ENCODE results near the gene PNKP. TPM values are rescaled to one million over a fixed set of nuclear protein-coding genes. Genes with fewer than 3 reads are reported as not detected.
A peak's percentile ranks its signal among the peaks of the same experiment; 100 is the strongest.

The PNKP gene
- total and polyA plus RNA-seq, 2 of the 8 experiments (the other 6 are each of a cell fraction or from before 2014, with no cell fraction given): 45.8 to 105 TPM

DNA sequence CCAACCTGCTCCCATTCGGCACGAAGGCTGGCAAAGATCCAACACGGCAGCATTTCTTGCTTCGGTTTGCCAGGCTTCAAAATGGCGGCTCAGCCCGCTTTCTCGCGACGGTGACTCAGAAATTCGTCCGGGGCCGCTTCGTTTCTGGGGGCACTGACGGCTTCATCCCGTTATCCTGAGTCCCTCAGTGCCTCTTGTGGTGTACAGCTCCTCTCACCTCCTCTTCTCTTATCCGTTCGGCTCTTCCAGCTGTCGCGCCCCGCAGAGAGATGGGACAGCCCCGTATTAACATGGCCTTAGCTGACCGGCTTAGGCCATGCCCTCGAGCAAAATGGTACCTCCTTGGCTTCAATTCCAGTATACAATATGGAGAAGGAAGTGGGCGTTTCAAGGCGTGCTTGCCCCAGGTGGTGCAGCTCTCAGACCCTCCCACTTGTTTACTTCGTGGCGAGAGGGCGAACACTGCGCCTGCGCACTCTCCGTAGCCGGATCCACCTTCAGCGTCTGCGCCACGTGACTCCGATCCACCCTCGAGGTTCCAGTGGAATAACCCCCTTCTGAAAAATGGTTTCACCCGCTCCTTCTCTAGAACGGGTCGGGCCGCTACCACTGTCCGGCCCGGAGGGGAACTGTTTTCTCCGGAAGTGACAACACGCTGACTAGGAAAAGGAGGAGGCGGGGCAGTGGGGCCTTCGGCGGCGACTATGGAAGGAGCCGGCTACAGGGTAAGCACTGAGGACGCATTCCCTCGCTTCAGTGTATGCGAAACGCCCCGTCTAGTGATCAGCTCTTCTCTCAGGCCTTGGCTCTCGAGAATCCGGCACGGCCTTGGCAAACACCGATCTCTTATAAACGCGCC lies 9.9 kb upstream of the PNKP start, which contains the start of the genes AKT1S1 and TBC1D17 (continued):
- TF ChIP-seq, protein P1, sequence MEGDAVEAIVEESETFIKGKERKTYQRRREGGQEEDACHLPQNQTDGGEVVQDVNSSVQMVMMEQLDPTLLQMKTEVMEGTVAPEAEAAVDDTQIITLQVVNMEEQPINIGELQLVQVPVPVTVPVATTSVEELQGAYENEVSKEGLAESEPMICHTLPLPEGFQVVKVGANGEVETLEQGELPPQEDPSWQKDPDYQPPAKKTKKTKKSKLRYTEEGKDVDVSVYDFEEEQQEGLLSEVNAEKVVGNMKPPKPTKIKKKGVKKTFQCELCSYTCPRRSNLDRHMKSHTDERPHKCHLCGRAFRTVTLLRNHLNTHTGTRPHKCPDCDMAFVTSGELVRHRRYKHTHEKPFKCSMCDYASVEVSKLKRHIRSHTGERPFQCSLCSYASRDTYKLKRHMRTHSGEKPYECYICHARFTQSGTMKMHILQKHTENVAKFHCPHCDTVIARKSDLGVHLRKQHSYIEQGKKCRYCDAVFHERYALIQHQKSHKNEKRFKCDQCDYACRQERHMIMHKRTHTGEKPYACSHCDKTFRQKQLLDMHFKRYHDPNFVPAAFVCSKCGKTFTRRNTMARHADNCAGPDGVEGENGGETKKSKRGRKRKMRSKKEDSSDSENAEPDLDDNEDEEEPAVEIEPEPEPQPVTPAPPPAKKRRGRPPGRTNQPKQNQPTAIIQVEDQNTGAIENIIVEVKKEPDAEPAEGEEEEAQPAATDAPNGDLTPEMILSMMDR (IDR thresholded peaks at IDR 0.05; ENCODE audit: control extremely low read depth in 1 of 3, insufficient read depth in 1 of 3, low read depth in 1 of 3, low read length in 3 of 3): no peak
- TF ChIP-seq TCF12 (IDR thresholded peaks at IDR 0.05; ENCODE audit: low read depth, low read length) (0 out of 2 replicates have a peak, but pooled peaks have one; percentile 12), CHD2 (IDR thresholded peaks at IDR 0.05; ENCODE audit: low read length) (peak; percentile 85), EP300 (IDR thresholded peaks at IDR 0.05; ENCODE audit: borderline replicate concordance in 1 of 2, low read depth in 2 of 2, low read length in 2 of 2) (peak in 1 of 2 experiments; percentile 100; a peak in 2 of 3 replicates), SIRT6 (IDR thresholded peaks at IDR 0.05; ENCODE audit: low read length) (no peak), RXRA (IDR thresholded peaks at IDR 0.05; ENCODE audit: insufficient read depth, low read depth, low read length) (no peak), POLR2AphosphoS5 (IDR thresholded peaks at IDR 0.05; ENCODE audit: low read depth, low read length) (peak; percentile 59), POLR2A (IDR thresholded peaks at IDR 0.05; ENCODE audit: control extremely low read depth in 1 of 2, low read depth in 2 of 2, low read length in 2 of 2) (peak; percentile 83 to 90), SRF (IDR thresholded peaks at IDR 0.05; ENCODE audit: low read depth, low read length) (no peak), ZNF274 (IDR thresholded peaks at IDR 0.05; ENCODE audit: borderline replicate concordance, extremely low read depth, low read length) (no peak), SIN3A (conservative IDR thresholded peaks at IDR 0.05 in 1 of 2, IDR thresholded peaks at IDR 0.05 in 1 of 2; ENCODE audit: low read depth in 1 of 2, low read length in 2 of 2) (peak; percentile 21 to 79; a peak in 2 of 4 replicates), CHD1 (IDR thresholded peaks at IDR 0.05; ENCODE audit: low read depth, low read length) (peak; percentile 95), CBX5 (IDR thresholded peaks at IDR 0.05; ENCODE audit: low read depth, low read length) (no peak), TEAD4 (IDR thresholded peaks at IDR 0.05; ENCODE audit: low read depth, low read length) (no peak), KDM5A (IDR thresholded peaks at IDR 0.05; ENCODE audit: low read length) (peak; percentile 71; the same call in 1 of the 2 replicates), SIX5 (IDR thresholded peaks at IDR 0.05; ENCODE audit: low read depth, low read length) (peak; percentile 41), POU5F1 (IDR thresholded peaks at IDR 0.05; ENCODE audit: low read depth, low read length) (no peak), BACH1 (IDR thresholded peaks at IDR 0.05; ENCODE audit: low read length) (peak; percentile 58; the same call in 1 of the 2 replicates), RAD21 (IDR thresholded peaks at IDR 0.05 in 1 of 2, conservative IDR thresholded peaks at IDR 0.05 in 1 of 2; ENCODE audit: low read depth in 2 of 2, low read length in 2 of 2) (no peak)
- TF ChIP-seq, protein P2, sequence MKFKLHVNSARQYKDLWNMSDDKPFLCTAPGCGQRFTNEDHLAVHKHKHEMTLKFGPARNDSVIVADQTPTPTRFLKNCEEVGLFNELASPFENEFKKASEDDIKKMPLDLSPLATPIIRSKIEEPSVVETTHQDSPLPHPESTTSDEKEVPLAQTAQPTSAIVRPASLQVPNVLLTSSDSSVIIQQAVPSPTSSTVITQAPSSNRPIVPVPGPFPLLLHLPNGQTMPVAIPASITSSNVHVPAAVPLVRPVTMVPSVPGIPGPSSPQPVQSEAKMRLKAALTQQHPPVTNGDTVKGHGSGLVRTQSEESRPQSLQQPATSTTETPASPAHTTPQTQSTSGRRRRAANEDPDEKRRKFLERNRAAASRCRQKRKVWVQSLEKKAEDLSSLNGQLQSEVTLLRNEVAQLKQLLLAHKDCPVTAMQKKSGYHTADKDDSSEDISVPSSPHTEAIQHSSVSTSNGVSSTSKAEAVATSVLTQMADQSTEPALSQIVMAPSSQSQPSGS (IDR thresholded peaks at IDR 0.05; ENCODE audit: low read length): no peak; the same call in 1 of the 2 replicates

Data from H1 (cell line).